HG03196 (cell line): Measurements from ENCODE around the gene WDR54.

ENCODE experiments used
- ATAC-seq: cut with Tn5 transposase; IDR thresholded peaks from one replicate; pipeline ENCODE4 v1.9.1; 2021; ENCODE audit not compliant: unreplicated experiment

WDR54 gene

GRCh38 chr2:74421221-74421870 is at the start of gene WDR54, which contains the start of gene C2orf81:
TSS of gene WDR54 (plus strand) at chr2:74421730. CDS start at chr2:74422154, 424 bp downstream.
TSS of gene C2orf81 (minus strand) at chr2:74421619. CDS start at chr2:74421560, 59 bp downstream.
- peak; percentile 89 for ATAC-seq

- no peak for ATAC-seq
Measured at GRCh38 chr2:74372674-74373073, 48.9 kb upstream of the WDR54 start.

GRCh38 chr2:74373221-74373676 is 48.3 kb upstream of the WDR54 start:
- ATAC-seq = no peak

- ATAC-seq = no peak
Measured at GRCh38 chr2:74373985-74374384, 47.5 kb upstream of the WDR54 start.

- no peak for ATAC-seq
Measured at GRCh38 chr2:74374509-74375205, 46.9 kb upstream of the WDR54 start.

- no peak for ATAC-seq
Measured at GRCh38 chr2:74375838-74376237, 45.7 kb upstream of the WDR54 start.

GRCh38 chr2:74378007-74378406 is 43.5 kb upstream of the WDR54 start:
- no peak for ATAC-seq

- no peak for ATAC-seq
Measured at GRCh38 chr2:74379851-74380789, 41.4 kb upstream of the WDR54 start, which contains the start of gene DCTN1. TSS of gene DCTN1 (minus strand) at chr2:74380311. CDS start at chr2:74380037, 274 bp downstream.

GRCh38 chr2:74381751-74382150 is 39.8 kb upstream of the WDR54 start:
- ATAC-seq = no peak

- no peak for ATAC-seq
Measured at GRCh38 chr2:74383254-74383653, 38.3 kb upstream of the WDR54 start.

GRCh38 chr2:74384051-74384450 is 37.5 kb upstream of the WDR54 start:
- no peak for ATAC-seq

GRCh38 chr2:74385396-74385795 is 36.1 kb upstream of the WDR54 start:
- ATAC-seq = no peak

GRCh38 chr2:74387346-74387745 is 34.2 kb upstream of the WDR54 start:
- no peak for ATAC-seq

- no peak for ATAC-seq
Measured at GRCh38 chr2:74390606-74391005, 30.9 kb upstream of the WDR54 start.

- ATAC-seq = peak; percentile 12
Measured at GRCh38 chr2:74391209-74391579, 30.3 kb upstream of the WDR54 start.

- peak; percentile 66 for ATAC-seq
Measured at GRCh38 chr2:74391580-74392448, 29.7 kb upstream of the WDR54 start.

GRCh38 chr2:74392449-74392743 is 29.1 kb upstream of the WDR54 start:
- no peak for ATAC-seq

GRCh38 chr2:74393525-74393924 is 28.0 kb upstream of the WDR54 start:
- ATAC-seq = no peak

GRCh38 chr2:74396149-74396548 is 25.4 kb upstream of the WDR54 start:
- no peak for ATAC-seq

GRCh38 chr2:74399785-74400184 is 21.7 kb upstream of the WDR54 start:
- ATAC-seq = no peak

- no peak for ATAC-seq
Measured at GRCh38 chr2:74401891-74402290, 19.6 kb upstream of the WDR54 start.
